BLaER1 (cell line): ENCODE data around the gene TENM4.

ENCODE experiments used
- H3K27ac ChIP-seq: shearing (Covaris generic); formaldehyde crosslinking; 2 replicates; pipeline ENCODE4 v1.8.1; 2022
- H3K27me3 ChIP-seq: shearing (Covaris generic); formaldehyde crosslinking; 2 replicates; pipeline ENCODE4 v1.8.1; 2022
- H3K36me3 ChIP-seq: shearing (Covaris generic); formaldehyde crosslinking; 2 replicates; pipeline ENCODE4 v1.8.1; 2022
- H3K4me1 ChIP-seq: shearing (Covaris generic); formaldehyde crosslinking; 2 replicates; pipeline ENCODE4 v1.8.1; 2022
- H3K4me2 ChIP-seq: shearing (Covaris generic); formaldehyde crosslinking; 2 replicates; pipeline ENCODE4 v1.8.1; 2022
- H3K4me3 ChIP-seq: shearing (Covaris generic); formaldehyde crosslinking; 2 replicates; pipeline ENCODE4 v1.8.1; 2022
- H3K9ac ChIP-seq: shearing (Covaris generic); formaldehyde crosslinking; 2 replicates; pipeline ENCODE4 v1.8.1; 2022
- H3K9me3 ChIP-seq: shearing (Covaris generic); formaldehyde crosslinking; 2 replicates; pipeline ENCODE4 v1.8.1; 2022
- H4K20me1 ChIP-seq: shearing (Covaris generic); formaldehyde crosslinking; 2 replicates; pipeline ENCODE4 v1.8.1; 2022
- Cebpa-rat ChIP-seq: shearing (Covaris generic); IDR thresholded peaks from 2 replicates; pipeline ENCODE4 v1.8.1; 2022

TENM4 gene

GRCh38 chr11:79059141-79059540 is 381.7 kb downstream of the TENM4 start:
- Histone ChIP-seq H3K9ac (no peak overlapping the region), H3K4me1 (peaks cover 12% of the 10 kb centered on the region), H3K36me3 (peaks cover 13% of the 10 kb centered on the region; the same call in 1 of the 2 replicates), H4K20me1 (no peaks in the 10 kb centered on the region), H3K4me2 (no peak overlapping the region), H3K4me3 (no peak overlapping the region), H3K27ac (no peak overlapping the region), H3K9me3 (no peaks in the 10 kb centered on the region), H3K27me3 (no peaks in the 10 kb centered on the region)
- no peak for TF ChIP-seq Cebpa-rat

- Histone ChIP-seq H3K4me1 (peaks cover 13% of the 10 kb centered on the region; the same call in 1 of the 2 replicates), H3K27me3 (no peaks in the 10 kb centered on the region), H3K9ac (no peak overlapping the region), H4K20me1 (no peaks in the 10 kb centered on the region), H3K4me2 (no peak overlapping the region), H3K4me3 (no peak overlapping the region), H3K36me3 (peaks cover 12% of the 10 kb centered on the region; the same call in 1 of the 2 replicates), H3K9me3 (no peaks in the 10 kb centered on the region), H3K27ac (no peak overlapping the region)
- TF ChIP-seq Cebpa-rat: no peak
Observed at GRCh38 chr11:79055856-79056631, 384.8 kb downstream of the TENM4 start.

DNA sequence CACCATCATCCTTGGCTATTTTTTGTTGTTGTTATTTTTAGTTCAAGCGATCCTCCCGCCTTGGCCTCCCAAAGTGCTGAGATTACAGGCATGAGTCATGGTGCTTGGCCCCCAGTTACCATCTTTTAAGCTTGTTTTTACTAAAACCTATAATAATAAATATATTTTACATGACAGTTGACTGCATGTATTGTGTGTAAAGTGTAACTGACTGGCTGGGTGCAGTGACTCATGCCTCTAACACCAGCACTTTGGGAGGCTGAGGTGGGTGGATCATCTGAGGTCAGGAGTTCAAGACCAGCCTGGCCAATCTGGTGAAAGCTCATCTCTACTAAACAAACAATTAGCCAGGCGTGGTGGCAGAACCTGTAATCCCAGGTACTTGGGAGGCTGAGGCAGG is 386.2 kb downstream of the TENM4 start:
- peaks cover 13% of the 10 kb centered on the region; the same call in 1 of the 2 replicates for H3K4me1 ChIP-seq
- peaks cover 7% of the 10 kb centered on the region; the same call in 1 of the 2 replicates for H3K36me3 ChIP-seq
- H3K27ac ChIP-seq: no peak overlapping the region
- H3K9me3 ChIP-seq: no peaks in the 10 kb centered on the region
- no peaks in the 10 kb centered on the region for H3K27me3 ChIP-seq
- no peak overlapping the region for H3K4me2 ChIP-seq
- H4K20me1 ChIP-seq: no peaks in the 10 kb centered on the region
- no peak for TF ChIP-seq Cebpa-rat
- H3K9ac ChIP-seq: no peak overlapping the region
- no peak overlapping the region for H3K4me3 ChIP-seq

- Histone ChIP-seq H3K27me3 (no peaks in the 10 kb centered on the region), H4K20me1 (no peaks in the 10 kb centered on the region), H3K9me3 (no peaks in the 10 kb centered on the region), H3K4me2 (no peak overlapping the region), H3K4me1 (peaks cover 13% of the 10 kb centered on the region; the same call in 1 of the 2 replicates), H3K27ac (no peak overlapping the region), H3K36me3 (peaks cover 7% of the 10 kb centered on the region; the same call in 1 of the 2 replicates), H3K9ac (no peak overlapping the region), H3K4me3 (no peak overlapping the region)
- TF ChIP-seq Cebpa-rat: no peak
Observed at GRCh38 chr11:79052544-79052943, 388.3 kb downstream of the TENM4 start.

DNA sequence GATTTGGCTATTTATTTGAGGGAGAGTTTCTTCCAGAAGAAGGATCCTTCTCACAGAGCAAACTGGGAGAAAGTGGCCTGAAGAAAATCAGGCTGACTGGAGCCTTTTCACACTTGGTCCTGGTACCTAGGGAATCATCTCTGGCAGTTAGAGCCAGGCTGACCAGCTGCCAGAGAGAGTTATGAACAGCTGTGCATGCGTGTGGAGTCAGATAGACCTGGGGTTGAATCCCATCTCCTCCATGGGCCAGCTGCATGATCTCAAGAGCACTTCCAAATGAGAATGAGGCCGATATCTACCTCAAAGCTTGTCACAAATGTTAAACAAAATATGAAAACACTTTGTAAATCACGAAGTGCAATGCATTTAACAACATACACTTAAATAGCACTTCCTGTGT is 390.0 kb downstream of the TENM4 start:
- no peak overlapping the region for H3K4me2 ChIP-seq
- no peak for TF ChIP-seq Cebpa-rat
- H3K4me1 ChIP-seq: peaks cover 13% of the 10 kb centered on the region; the same call in 1 of the 2 replicates
- peaks cover 4% of the 10 kb centered on the region; the same call in 1 of the 2 replicates for H3K36me3 ChIP-seq
- no peaks in the 10 kb centered on the region for H3K27me3 ChIP-seq
- peaks cover 8% of the 10 kb centered on the region; the same call in 1 of the 2 replicates for H4K20me1 ChIP-seq
- H3K27ac ChIP-seq: no peak overlapping the region
- no peak overlapping the region for H3K4me3 ChIP-seq
- no peaks in the 10 kb centered on the region for H3K9me3 ChIP-seq
- no peak overlapping the region for H3K9ac ChIP-seq

- no peak for TF ChIP-seq Cebpa-rat
- Histone ChIP-seq H3K4me1 (peaks cover 13% of the 10 kb centered on the region; the same call in 1 of the 2 replicates), H3K27me3 (no peaks in the 10 kb centered on the region), H4K20me1 (peaks cover 13% of the 10 kb centered on the region; the same call in 1 of the 2 replicates), H3K27ac (no peak overlapping the region), H3K4me2 (no peak overlapping the region), H3K9ac (no peak overlapping the region), H3K9me3 (no peaks in the 10 kb centered on the region), H3K4me3 (no peak overlapping the region), H3K36me3 (peaks cover 4% of the 10 kb centered on the region; the same call in 1 of the 2 replicates)
Observed at GRCh38 chr11:79049741-79050179, 391.1 kb downstream of the TENM4 start.

DNA sequence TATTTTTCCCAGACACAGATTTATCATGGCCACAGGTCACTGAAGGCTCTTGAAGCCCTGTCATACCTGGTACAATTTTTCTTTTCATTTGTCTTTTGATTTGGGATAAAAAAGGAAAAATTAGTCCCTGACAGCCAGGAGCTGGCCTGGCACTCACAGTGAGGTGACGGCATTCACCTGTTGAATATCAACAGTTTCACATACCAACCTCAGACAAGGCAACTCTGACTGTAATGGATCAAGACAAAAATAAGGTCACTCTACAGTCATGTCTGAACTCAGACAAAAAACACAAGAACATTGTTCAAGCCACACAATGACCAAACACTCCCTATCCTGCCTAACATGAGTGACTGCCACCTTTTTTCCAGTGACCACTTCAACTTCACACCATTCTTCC is 392.9 kb downstream of the TENM4 start:
- Histone ChIP-seq H3K4me1 (peaks cover 7% of the 10 kb centered on the region; the same call in 1 of the 2 replicates), H3K9ac (no peak overlapping the region), H3K27ac (no peak overlapping the region), H3K36me3 (peaks cover 4% of the 10 kb centered on the region; the same call in 1 of the 2 replicates), H3K4me2 (no peak overlapping the region), H4K20me1 (peaks cover 13% of the 10 kb centered on the region; the same call in 1 of the 2 replicates), H3K27me3 (no peaks in the 10 kb centered on the region), H3K9me3 (no peaks in the 10 kb centered on the region), H3K4me3 (no peak overlapping the region)
- no peak for TF ChIP-seq Cebpa-rat

- Histone ChIP-seq H3K4me3 (no peak overlapping the region), H3K9ac (no peak overlapping the region), H3K9me3 (no peaks in the 10 kb centered on the region), H3K27me3 (no peaks in the 10 kb centered on the region), H3K27ac (no peak overlapping the region), H3K36me3 (peaks cover 4% of the 10 kb centered on the region; the same call in 1 of the 2 replicates), H4K20me1 (peaks cover 13% of the 10 kb centered on the region; the same call in 1 of the 2 replicates), H3K4me2 (no peak overlapping the region), H3K4me1 (no peaks in the 10 kb centered on the region)
- TF ChIP-seq Cebpa-rat: no peak
Observed at GRCh38 chr11:79047321-79047720, 393.5 kb downstream of the TENM4 start.

GRCh38 chr11:79046366-79046765 is 394.5 kb downstream of the TENM4 start:
- Histone ChIP-seq H4K20me1 (peaks cover 13% of the 10 kb centered on the region; the same call in 1 of the 2 replicates), H3K9me3 (no peaks in the 10 kb centered on the region), H3K4me3 (no peak overlapping the region), H3K36me3 (peaks cover 4% of the 10 kb centered on the region; the same call in 1 of the 2 replicates), H3K9ac (no peak overlapping the region), H3K4me2 (no peak overlapping the region), H3K27me3 (no peaks in the 10 kb centered on the region), H3K27ac (no peak overlapping the region), H3K4me1 (no peaks in the 10 kb centered on the region)
- no peak for TF ChIP-seq Cebpa-rat

GRCh38 chr11:79045800-79046304 is 395.0 kb downstream of the TENM4 start:
- Histone ChIP-seq H3K4me1 (no peaks in the 10 kb centered on the region), H4K20me1 (peaks cover 13% of the 10 kb centered on the region; the same call in 1 of the 2 replicates), H3K4me2 (no peak overlapping the region), H3K9me3 (no peaks in the 10 kb centered on the region), H3K4me3 (no peak overlapping the region), H3K9ac (no peak overlapping the region), H3K36me3 (peaks cover 4% of the 10 kb centered on the region; the same call in 1 of the 2 replicates), H3K27ac (no peak overlapping the region), H3K27me3 (no peaks in the 10 kb centered on the region)
- no peak for TF ChIP-seq Cebpa-rat
